ENCODE results near the gene FZR1.

Gene FZR1

DNA sequence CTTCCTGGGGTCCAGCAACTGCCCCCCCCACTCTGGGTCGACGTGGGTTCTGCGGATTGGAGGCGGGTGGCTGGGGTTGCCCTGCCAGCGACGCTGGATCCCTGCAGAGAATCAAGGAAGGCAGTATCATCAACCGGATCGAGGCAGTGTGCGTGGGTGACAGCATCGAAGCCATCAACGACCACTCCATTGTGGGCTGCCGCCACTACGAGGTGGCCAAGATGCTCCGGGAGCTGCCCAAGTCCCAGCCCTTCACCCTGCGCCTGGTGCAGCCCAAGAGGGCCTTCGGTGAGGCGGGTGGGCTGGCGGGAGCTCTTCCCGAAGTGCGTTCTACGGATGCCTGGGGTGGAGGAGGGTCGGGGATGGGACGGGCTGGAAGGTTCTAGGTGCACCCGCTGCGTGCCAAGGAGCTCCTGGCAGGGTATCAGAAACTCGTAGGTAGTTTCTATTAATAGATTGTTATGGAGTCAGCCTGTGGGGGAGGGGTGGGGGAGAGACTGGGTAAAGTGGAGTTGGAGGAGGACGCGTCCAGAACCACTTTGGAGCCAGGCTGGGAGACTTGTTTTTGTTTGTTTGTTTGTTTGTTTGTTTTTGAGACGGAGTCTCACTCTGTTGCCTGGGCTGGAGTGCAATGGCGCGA is 80.7 kb downstream of the FZR1 start:
- no peak for TF ChIP-seq CTCF (IDR thresholded peaks at IDR 0.05; ENCODE audit: control insufficient read depth, insufficient read depth, low read depth, low read length, missing control alignments)
- DNase-seq (ENCODE audit: low read depth): no peak
- H3K4me3 ChIP-seq (ENCODE audit: control insufficient read depth, low read depth, low read length): no peak overlapping the region

All from AG09309 (cell line).